ENCODE results near the gene PGAP3.
"Not testable (repeated sequence)": the region's sequence is repeated elsewhere in the genome, so short reads cannot be mapped to it uniquely, and the experiment has no call there.

Gene PGAP3

DNA sequence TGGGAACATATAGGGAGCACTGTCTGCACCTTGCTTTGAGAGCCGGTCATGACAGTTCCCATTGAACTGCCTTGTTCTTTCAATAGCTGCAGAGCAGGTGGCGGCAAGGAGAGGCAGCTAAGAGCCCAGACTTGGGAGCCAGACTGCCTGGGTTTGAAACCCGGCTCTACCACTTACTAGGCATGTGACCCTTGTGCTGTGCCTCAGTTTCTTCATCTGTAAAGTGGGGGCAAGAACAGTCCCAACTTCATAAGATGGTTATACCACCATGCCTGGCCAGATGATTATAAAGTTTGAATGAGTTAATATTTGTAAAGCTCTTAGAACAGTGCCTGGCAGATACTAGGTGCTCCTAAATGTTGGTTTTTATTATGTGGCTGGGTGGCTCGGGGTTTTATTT is 26.4 kb upstream of the PGAP3 start:
- DNase-seq: no peak

DNA sequence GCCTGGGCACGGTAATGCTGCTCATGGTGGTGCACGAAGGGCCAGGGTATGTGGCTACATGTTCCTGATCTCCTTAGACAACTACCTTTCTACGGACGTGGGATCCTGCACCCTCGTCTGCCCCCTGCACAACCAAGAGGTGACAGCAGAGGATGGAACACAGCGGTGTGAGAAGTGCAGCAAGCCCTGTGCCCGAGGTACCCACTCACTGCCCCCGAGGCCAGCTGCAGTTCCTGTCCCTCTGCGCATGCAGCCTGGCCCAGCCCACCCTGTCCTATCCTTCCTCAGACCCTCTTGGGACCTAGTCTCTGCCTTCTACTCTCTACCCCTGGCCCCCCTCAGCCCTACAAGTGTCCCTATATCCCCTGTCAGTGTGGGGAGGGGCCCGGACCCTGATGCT is 24.0 kb upstream of the PGAP3 start:
- DNase-seq: no peak

DNA sequence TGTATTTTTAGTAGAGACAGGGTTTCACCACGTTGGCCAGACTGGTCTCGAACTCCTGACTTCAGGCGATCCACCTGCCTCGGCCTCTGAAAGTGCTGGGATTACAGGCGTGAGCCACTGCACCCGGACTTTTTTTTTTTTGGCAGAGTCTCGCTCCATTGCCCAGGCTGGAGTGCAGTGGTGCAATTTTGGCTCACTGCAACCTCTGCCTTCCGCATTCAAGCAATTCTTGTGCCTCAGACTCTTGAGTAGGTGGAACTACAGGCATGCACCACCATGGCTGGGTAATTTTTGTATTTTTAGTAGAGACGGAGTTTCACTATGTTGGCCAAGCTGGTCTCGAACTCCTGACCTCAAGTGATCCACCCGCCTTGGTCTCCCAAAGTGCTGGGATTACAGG is 23.2 kb upstream of the PGAP3 start:
- not testable (repeated sequence) for DNase-seq

DNA sequence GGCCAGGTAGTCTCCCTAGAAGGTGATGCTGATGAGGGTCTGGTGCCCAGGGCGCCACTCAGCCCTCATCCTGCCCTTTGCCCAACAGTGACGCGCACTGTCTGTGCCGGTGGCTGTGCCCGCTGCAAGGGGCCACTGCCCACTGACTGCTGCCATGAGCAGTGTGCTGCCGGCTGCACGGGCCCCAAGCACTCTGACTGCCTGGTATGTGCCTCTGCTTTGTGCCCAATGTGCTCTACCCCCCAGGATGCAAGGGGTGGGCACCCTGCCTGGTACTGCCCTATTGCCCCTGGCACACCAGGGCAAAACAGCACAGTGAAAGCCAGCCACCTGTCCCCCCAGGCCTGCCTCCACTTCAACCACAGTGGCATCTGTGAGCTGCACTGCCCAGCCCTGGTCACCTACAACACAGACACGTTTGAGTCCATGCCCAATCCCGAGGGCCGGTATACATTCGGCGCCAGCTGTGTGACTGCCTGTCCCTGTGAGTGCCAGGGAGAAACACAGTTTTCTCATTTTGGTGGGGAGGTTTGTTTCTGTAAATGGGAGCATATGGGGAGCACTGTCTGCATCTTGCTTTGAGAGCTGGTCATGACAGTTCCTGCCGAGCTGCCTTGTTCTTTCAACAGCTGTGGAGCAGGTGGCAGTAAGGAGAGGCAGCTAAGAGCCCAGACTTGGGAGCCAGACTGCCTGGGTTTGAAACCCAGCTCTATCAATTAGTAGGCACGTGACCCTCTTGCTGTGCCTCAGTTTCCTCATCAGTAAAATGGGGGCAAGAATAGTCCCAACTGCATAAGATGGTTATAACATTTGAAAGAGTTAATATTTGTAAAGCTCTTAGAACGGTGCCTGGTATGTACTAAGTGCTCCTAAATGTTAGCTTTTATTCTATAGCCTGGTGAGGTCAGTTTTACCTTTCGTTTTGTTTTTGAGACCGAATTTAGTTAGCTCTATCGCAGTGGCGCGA is 22.4 kb upstream of the PGAP3 start:
- no peak for DNase-seq

DNA sequence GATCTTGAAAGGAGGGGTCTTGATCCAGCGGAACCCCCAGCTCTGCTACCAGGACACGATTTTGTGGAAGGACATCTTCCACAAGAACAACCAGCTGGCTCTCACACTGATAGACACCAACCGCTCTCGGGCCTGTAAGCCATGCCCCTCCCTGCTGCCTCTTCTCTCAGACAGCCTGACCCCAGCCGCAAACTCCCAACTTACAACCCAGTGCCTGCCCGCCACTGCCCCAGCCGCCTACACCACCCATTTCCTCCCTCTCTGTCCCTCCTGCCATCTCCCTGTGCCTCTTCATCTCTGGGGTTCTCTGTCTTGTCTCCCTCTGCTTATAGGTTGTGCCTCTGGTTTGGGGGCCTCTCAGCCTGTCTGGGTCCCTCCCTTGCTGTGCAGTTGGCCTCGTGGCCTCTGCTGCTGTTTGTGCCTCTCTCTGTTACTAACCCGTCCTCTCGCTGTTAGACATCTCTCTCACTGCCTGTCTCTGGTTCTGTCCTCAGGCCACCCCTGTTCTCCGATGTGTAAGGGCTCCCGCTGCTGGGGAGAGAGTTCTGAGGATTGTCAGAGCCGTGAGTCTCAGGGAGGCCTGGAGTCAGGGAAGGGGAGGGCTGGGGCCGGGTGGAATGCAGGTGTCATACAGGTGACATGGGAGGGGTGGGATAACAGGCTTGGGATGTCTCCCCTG is 21.6 kb upstream of the PGAP3 start:
- DNase-seq: no peak

DNA sequence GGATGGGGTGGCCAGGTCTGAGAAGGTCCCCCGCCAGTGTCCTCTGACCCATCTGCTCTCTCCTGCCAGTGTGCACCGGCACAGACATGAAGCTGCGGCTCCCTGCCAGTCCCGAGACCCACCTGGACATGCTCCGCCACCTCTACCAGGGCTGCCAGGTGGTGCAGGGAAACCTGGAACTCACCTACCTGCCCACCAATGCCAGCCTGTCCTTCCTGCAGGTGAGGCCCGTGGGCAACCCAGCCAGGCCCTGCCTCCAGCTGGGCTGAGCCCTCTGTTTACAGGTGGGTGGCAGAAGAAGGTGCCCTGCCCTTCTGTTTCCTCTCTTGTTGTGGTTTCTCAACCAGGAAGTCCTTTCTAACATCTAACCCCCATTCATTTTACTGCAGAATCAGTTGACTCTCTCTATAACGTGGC is 19.1 kb upstream of the PGAP3 start:
- no peak for DNase-seq

DNA sequence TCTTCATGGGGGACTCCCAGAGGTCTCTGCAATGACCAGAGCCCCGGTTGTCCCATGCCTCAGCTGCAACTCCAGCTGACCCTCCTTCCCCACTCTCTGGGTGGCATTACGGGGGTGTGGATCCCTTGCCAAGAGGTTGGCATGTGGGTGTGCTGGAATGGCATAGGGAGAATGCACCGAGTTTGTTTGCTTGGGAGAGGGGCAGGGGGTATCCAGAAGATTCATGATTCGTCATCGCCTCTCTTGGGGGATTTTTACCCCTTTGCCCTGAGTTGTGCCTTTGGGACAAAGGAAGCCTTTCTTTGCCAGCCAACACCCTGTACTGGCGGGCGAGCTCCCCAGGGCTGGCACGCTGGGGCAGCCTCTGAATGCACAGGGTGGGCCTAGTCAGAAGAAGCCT is 18.5 kb upstream of the PGAP3 start:
- DNase-seq: no peak

DNA sequence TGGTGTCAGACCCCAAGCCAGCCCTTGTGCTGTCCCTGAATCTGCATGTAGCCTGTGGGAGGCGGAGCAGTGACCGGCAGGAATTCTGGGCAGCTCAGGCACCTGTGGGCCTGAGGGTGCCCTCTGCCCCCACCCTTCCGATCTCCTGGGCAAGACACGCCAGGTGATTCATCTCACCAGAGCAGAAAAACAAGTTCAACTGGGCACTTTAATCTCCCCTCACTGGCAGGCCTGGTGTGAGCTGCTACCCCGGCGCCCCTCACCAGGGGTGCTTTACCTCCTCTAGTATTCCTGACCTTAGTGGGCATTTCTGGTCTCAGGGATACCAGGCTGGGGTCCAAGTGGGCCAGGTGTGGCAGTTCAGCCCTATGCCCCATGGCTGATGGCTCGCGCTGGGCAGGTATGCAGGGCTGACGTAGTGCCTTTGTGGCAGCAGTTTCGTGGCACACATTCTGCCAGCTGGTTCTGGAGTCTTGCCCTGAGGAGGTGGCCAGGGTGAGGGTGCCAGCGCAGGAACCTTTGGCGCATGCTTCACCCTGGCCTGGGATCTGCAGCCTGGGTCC is 18.0 kb upstream of the PGAP3 start:
- DNase-seq: no peak

DNA sequence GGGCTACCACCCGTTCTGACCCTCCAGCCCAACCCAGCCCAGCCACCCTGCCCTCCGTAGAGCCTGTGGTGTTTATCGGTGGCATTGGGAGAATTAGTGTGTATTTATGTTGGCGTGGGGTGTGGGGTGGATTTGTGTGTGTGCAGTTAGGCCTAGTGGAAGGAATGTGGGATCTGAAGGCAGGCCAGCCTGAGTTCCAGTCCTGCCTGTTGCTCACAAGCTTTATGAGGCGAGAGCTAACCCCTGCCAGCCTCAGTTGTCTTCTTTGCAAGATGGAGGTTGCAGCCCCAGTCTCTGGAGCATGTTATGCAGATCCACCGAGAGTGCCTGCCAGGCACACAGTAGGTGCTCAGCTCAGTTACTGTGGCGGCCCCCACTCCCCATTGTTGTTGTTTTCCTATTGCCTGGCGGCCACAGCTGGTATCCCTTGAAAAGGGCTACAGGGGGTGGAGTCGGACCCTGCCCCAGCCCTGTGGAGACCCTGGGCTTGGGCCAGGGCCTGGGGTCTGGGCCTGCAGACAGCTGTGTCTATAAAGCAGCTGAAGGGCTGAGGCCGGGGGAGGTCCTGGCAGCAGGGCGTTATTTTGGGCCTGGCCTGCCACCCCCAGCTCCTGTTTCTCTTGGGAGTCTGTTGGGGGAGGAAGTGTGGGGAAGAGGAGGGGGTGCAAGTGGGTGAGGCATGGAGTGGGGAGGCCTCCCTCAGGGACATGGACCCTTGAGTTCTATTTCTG is 17.1 kb upstream of the PGAP3 start:
- no peak for DNase-seq

DNA sequence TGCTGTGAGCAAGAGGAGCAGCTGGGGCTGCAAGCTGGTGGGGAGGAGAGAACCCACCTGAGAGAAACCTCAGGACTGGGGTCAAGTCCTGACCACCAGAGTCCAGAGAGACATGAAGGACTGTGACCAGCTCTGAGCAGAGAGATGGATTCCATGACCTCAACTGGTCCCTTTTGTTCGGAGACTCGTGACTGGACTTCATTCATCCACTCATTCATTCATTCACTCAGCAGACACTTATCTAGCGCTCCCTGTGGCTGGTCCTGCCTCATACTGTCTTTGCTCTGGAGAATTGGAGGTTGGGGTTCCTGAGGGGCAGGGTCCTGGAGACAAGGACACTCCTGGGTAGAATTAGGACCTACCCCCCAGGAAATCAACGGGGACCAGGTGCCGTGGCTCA is 16.1 kb upstream of the PGAP3 start:
- no peak for DNase-seq

DNA sequence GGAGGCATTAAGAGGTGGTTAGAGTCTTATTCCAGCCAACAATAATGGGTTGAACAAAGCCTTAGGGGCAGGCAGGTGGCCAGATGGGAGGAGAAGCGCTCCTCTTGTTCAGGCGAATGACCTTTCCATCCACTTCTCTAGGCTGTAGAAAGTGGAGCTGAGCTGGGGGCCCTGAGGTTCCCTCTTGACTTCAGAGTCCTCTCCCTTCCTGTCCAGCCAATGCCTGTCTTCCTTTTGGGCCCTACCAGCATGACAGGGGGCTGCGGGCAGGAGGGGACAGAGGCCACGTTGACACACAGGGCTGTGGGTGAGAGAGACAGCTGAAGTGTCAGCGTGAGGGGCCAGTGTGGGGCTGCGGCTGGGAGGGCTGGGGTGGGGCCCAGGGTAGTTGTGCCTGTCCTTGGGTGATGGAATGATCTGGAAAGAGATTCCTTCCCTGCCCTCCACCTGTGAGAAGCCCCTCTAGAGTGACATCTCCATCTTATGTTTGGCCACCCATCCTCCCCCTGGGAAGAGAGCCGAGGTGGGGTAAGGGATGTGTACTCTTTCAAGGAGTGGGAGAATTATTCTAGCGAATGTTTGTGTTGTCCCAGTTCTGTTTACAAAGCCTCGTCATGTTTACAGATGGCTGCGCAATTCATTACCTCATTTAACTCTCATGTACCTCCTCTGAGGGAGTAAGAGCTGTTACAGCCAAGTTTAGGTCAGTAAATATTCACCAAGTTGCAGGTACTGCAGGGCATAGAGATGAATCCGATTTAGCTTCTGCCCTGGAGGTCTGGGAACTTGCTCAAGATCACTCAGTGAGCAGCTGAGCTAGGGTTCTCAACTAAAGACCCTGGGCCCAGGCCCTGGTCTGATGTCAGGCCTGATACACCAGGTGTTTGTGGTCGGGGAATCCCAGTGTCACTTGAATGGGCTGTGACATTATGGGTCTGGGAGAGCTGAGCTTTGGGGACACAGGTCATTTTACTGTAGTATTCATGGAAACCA is 15.3 kb upstream of the PGAP3 start:
- no peak for DNase-seq

DNA sequence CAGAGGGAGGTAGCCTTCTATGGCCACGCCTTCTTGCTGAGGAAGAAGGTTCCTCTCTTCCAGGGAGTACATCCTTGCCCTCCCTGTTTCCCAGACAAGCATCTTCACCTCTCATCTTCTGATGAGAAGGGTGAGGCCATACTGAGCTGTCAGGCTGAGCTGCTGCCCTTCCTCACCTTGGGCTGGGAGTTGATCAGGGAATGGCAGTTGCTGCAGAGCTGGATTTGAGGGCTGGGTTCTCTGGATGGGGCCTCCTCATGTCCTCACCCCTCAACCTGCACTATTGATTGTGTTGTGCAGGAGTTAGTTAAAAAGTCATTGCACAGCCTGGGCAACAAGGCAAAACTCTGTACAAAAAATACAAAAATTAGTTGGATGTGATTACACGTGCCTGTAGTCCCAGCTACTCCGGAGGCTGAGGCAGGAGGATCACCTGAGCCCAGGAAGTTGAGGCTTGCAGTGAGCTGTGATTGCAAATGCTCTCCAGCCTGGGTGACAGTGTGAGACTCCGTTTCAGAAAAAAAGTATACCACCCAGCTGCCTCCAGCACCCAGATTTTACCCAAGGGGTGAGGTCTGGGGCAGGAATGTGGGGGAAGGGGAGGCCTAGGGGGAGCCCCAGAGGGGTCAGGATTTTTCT is 14.0 kb upstream of the PGAP3 start:
- DNase-seq: no peak

DNA sequence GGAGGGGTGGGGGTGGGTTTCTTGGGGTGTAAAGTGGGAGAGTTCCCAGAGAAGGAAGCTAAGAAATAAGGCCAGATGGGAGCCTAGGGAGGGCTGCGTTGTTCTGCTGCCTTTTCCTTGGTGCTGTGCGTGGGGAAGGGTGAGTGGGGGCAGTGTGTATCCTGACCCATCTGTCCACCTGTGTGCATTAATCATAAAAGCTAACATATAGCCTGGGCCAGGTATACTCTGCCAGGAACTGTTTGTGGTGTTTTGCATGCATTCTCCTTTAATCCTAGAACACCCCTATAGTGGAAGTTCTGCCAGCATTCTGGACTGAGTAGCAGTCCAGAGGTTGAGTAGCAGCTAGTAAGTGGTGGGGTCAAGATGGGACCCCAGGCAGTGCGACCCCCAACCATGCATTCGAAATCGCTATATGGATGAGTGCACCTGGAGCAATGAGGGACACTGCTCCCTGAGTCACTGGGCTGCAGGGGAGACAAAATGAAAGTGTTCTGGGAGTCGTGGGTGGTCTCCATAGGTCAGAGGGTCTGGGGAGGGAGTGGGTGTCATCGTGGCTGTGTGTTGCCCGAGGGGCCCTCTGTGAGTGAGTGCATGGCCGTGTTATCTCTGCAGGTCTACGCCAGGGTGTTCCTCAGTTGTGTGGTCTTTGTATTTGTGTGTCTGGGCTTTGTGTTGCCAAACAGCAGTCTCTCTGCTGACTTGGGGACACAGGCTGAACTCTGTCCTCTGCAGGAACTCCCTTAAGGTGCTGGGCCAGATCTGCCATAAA is 13.3 kb upstream of the PGAP3 start:
- DNase-seq: no peak

DNA sequence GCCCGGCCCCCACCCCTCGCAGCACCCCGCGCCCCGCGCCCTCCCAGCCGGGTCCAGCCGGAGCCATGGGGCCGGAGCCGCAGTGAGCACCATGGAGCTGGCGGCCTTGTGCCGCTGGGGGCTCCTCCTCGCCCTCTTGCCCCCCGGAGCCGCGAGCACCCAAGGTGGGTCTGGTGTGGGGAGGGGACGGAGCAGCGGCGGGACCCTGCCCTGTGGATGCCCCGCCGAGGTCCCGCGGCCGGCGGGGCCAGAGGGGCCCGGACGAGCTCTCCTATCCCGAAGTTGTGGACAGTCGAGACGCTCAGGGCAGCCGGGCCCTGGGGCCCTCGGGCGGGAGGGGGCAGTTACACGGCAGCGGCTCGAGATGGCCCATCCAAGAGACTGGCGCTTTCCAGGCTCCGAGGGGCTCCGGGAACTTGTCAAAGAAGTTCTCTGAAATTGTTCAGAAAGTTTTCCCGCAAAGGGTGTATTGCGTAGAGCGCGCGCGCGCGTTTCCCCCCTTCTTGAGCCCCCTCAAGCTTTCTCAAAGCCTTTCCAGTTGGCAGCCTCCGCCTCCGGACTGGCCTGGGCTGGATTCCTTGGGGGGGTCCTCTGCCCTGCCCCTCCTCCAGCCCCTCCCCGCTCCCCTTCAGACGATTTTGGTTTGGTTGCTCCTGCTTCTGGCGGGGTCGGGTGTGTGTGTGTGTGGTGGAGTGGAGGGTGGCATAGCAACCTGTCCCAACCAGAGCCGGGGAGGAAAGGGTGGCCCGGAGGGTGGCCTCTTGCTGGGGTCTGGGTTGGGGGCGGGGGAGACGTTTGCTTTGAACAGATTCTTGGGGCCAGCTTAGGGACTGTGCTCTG is 12.5 kb upstream of the PGAP3 start:
- DNase-seq: peak; percentile 20

DNA sequence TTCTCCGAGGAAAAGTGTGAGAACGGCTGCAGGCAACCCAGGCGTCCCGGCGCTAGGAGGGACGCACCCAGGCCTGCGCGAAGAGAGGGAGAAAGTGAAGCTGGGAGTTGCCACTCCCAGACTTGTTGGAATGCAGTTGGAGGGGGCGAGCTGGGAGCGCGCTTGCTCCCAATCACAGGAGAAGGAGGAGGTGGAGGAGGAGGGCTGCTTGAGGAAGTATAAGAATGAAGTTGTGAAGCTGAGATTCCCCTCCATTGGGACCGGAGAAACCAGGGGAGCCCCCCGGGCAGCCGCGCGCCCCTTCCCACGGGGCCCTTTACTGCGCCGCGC is 11.9 kb upstream of the PGAP3 start, which contains the start of gene ERBB2:
Gene ERBB2 (plus strand): TSS at position 247 of the 330 bp plus-strand sequence. CDS start 175 bp downstream, outside the sequence.
- DNase-seq: peak; percentile 80

DNA sequence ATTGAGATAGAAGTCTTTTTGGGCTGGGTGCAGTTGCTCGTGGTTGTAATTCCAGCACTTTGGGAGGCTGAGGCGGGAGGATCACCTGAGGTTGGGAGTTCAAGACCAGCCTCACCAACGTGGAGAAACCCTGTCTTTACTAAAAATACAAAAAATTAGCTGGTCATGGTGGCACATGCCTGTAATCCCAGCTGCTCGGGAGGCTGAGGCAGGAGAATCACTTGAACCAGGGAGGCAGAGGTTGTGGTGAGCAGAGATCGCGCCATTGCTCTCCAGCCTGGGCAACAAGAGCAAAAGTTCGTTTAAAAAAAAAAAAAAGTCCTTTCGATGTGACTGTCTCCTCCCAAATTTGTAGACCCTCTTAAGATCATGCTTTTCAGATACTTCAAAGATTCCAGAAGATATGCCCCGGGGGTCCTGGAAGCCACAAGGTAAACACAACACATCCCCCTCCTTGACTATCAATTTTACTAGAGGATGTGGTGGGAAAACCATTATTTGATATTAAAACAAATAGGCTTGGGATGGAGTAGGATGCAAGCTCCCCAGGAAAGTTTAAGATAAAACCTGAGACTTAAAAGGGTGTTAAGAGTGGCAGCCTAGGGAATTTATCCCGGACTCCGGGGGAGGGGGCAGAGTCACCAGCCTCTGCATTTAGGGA is 11.4 kb upstream of the PGAP3 start:
- DNase-seq: not testable (repeated sequence)

DNA sequence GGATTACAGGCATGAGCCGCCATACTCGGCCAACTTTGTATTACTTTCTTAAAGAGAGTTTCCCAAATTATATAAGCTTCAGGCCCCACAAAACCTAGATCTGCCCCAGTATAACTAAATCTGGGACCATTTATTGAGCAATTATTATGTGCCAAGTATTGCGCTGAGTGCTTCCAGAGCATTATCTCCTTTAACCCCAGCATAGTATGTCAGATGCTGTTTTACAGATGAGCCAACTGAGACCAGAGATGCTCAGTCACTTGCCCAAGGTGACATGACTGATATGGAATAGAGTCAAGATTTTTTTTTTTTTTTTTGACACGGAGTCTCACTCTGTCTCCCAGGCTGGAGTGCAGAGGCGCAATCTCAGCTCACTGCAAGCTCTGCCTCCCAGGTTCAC is 10.1 kb upstream of the PGAP3 start:
- DNase-seq: no peak

DNA sequence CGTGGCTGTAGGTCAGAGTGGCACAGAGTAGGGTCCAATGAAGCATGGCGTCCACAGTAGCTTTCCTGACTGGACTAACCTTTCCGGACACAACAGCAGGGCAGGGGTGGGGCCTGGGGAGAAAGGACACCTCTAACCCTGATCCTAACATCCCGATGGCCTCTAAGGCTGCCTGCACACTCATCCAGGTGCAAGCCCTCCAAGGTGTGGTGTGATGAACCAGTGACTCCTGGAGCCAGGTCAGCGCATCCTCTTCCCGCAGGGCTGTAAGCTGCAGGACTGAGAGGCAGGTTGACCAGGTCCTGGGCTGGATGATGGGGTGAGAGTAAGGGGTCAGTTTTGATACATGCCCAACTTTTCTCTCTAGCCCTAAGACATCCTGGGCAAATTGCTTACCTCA is 8.9 kb upstream of the PGAP3 start:
- no peak for DNase-seq

DNA sequence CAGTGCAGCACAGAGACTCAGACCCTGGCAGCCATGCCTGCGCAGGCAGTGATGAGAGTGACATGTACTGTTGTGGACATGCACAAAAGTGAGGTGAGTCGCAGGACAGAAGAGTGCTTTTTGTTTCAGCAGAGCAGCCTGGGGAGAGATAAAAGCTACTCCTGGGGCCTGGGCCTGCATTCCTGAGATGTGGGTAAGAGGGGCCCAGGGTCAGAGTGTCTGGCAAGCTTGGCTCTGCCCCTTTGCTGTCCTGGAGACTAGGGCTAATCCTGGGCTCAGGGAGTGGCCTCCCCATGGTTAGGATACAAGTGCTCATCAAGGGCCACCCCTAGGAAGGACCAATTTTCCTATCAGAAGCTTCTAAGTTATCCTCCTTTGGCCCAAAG is 7.2 kb upstream of the PGAP3 start:
- no peak for DNase-seq

All from fibroblast of skin of right quadriceps (primary cell).